C4-2B (cell line): ENCODE results near the gene SSX2IP.

Experiments
- CTCF ChIP-seq: fragments of 450-650 bp; conservative IDR thresholded peaks from 2 replicates; pipeline ENCODE4 v1.5.1; 2017; ENCODE audit warnings: mild to moderate bottlenecking
- ZFX ChIP-seq: fragments of 450-650 bp; IDR thresholded peaks from 2 replicates; pipeline ENCODE4 v1.6.1; 2017

GRCh38 chr1:84672080-84672854 is 18.0 kb downstream of the SSX2IP start:
- TF ChIP-seq CTCF (no peak), ZFX (no peak)
